NCI-H82 treated with DMSO at 0.1 percent for 48 hours (cell line): ENCODE measurements around the gene FAM117B.
"Not testable (repeated sequence)": the region's sequence is repeated elsewhere in the genome, so short reads cannot be mapped to it uniquely, and the experiment has no call there.

ENCODE experiments used
- DNase-seq: peaks from one replicate; lab custom pipeline; 2025; ENCODE audit not compliant: unreplicated experiment; lab: John Stamatoyannopoulos, UW

FAM117B gene

GRCh38 chr2:202807431-202808138 is 172.8 kb downstream of the FAM117B start:
- not testable (repeated sequence) for DNase-seq

- no peak for DNase-seq
Observed at GRCh38 chr2:202808754-202809153, 174.0 kb downstream of the FAM117B start.

GRCh38 chr2:202813387-202813786 is 178.6 kb downstream of the FAM117B start:
- DNase-seq, result no peak

GRCh38 chr2:202814226-202814625 is 179.5 kb downstream of the FAM117B start:
- no peak for DNase-seq

GRCh38 chr2:202815548-202816360 is 181.0 kb downstream of the FAM117B start:
- DNase-seq, result no peak

GRCh38 chr2:202817771-202818170 is 183.0 kb downstream of the FAM117B start:
- DNase-seq, result no peak

- no peak for DNase-seq
Observed at GRCh38 chr2:202818321-202818720, 183.6 kb downstream of the FAM117B start.
